Skeletal muscle satellite cell (primary cell): ENCODE measurements around the gene TMEM132C.

Source experiments
- H3K27me3 ChIP-seq: 2 replicates; pipeline ENCODE4 v1.7.0; 2013; ENCODE audit warnings: low read length; ENCODE audit not compliant: control insufficient read depth, insufficient read depth
- H3K36me3 ChIP-seq: 2 replicates; pipeline ENCODE4 v1.7.0; 2013; ENCODE audit warnings: mild to moderate bottlenecking, control low read depth, low read length; ENCODE audit not compliant: insufficient read depth
- H3K4me1 ChIP-seq: 2 replicates; pipeline ENCODE4 v1.7.0; 2013; ENCODE audit warnings: low read length; ENCODE audit not compliant: control insufficient read depth, insufficient read depth
- H3K4me2 ChIP-seq: 2 replicates; pipeline ENCODE4 v1.7.0; 2013; ENCODE audit warnings: mild to moderate bottlenecking, low read length
- H3K4me3 ChIP-seq: 2 replicates; pipeline ENCODE4 v1.7.0; 2013; ENCODE audit warnings: low read length
- H3K9ac ChIP-seq: 2 replicates; pipeline ENCODE4 v1.7.0; 2013; ENCODE audit warnings: mild to moderate bottlenecking, low read depth, low read length, moderate library complexity
- H3K9me3 ChIP-seq: replicated peaks from 2 replicates; pipeline ENCODE4 v1.7.0; 2013; ENCODE audit warnings: mild to moderate bottlenecking, control low read depth, low read length

Gene TMEM132C

DNA sequence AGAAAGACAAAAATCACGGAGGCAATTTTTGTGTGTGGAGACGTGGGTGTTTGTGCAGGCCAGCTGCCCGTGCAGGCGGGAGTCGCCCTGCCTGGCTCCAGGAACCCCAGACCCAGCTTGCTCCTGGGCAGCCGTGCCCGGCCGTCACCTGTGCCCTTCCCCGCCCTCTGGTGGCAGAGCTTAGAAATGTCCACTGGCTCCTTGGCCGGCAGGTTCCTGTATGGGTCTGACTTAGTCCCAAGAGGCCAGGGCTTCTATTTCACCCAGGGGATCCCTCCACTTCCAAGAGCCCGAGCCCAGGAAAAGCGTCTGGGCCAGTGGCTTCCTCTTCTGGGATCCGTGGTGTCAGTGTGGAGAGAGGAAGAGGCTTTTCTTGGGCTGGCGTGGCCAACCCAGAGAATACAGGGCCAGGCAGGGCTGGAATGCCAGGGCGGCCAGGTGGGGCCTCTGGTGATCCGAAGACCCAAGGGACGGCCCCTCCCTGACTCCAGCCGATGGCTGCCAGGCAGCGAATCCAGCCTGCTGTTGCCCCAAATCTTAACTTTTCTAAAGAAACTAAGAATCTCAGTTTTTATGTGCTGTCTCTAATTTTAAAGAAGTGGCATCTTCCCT lies 120.9 kb downstream of the TMEM132C start:
- H3K27me3 ChIP-seq: no peaks in the 10 kb centered on the region
- H3K9ac ChIP-seq: no peak overlapping the region
- H3K9me3 ChIP-seq: peaks cover 15% of the 10 kb centered on the region

DNA sequence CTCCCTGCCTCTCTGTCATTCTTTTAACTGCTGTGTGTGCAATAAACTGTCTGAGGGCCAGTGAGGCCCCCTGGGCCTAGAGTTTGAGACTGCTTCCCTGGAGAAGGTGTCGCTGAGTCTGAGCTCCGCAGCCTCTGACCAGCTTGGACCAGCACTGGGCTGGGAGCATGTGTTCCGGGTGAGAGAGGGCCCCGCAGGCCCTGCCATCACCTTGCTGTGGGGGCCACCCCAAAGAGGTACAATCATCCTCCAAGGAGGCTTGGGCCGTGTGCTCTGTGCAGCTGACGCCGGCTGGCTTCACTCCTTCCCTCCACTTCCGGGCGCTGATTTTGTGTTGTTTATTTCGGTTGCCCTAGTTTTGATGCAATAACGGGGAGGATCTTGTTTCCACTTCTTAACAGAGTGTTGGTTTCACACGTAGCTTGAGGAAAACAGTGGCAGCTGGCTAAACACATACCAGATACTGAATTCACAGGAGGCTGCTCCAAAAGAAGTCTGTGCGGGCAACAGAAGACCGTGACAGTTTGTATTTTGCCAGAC lies 121.6 kb downstream of the TMEM132C start:
- Histone ChIP-seq H3K9me3 (peaks cover 15% of the 10 kb centered on the region), H3K4me2 (no peak overlapping the region), H3K27me3 (no peaks in the 10 kb centered on the region), H3K4me1 (no peaks in the 10 kb centered on the region), H3K9ac (no peak overlapping the region), H3K4me3 (no peak overlapping the region), H3K36me3 (no peaks in the 10 kb centered on the region)

More for the DNA sequence above, 120.9 kb downstream of the TMEM132C start:
- Histone ChIP-seq H3K4me1 (no peaks in the 10 kb centered on the region), H3K4me2 (no peak overlapping the region), H3K4me3 (no peak overlapping the region), H3K36me3 (no peaks in the 10 kb centered on the region)

DNA sequence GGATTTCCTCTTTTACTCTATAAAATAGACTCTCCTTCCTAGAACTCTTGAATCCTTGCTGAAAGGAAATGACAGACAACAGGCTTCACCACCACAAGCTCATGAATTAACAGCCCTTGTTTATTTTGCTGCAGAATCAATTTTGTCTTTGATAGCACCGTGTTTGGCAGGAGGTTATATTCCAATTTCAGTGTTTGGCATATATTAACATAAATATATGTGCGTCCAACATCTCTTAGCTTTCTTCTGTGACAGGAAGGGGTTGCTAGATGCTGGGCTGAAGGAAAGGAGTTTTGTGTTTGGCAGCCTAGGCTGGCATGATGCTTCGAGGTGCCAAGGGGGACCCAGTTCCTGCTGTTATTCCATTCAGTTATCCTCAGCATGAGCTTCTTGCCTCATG lies 126.4 kb downstream of the TMEM132C start:
- Histone ChIP-seq H3K9ac (no peak overlapping the region), H3K4me3 (no peak overlapping the region), H3K4me2 (no peak overlapping the region), H3K4me1 (no peaks in the 10 kb centered on the region), H3K9me3 (peaks cover 16% of the 10 kb centered on the region), H3K36me3 (no peaks in the 10 kb centered on the region), H3K27me3 (no peaks in the 10 kb centered on the region)

DNA sequence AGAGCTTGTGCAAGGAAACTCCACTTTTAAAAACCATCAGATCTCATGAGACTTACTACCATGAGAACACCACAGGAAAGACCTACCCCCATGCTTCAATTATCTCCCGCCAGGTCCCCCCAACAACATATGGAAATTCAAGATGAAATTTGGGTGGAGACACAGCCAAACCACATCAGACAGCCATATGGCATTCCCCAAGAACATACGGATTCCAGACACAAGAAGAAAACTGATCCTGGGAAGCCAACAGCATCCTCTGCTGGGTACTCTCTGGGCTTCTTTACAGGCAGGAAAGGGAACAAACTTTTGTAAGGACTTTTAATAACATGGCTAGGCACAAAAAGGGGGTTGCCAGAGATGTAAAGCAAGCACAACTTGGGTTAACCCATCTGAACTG lies 127.2 kb downstream of the TMEM132C start:
- Histone ChIP-seq H3K4me3 (no peak overlapping the region), H3K27me3 (no peaks in the 10 kb centered on the region), H3K9me3 (peaks cover 15% of the 10 kb centered on the region)

DNA sequence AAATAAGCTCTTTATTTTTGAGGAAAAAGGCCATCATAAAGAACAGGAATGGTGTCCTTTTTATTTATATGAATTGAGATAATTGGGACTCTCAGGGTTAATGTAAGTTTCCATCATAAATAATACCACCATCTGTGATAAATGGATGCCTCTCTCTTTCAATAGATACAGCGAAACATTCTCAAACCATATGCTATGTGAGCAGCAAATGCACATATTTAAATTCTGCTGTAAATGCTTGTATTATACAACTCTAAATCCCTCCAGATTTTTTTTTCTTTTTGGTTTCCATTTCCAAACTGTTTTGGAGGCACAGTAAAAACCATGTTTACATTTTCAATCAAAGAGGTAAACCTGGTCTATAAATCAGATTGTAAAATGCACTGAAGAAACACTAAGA lies 132.3 kb downstream of the TMEM132C start:
- Histone ChIP-seq H3K9me3 (peaks cover 4% of the 10 kb centered on the region), H3K4me1 (no peaks in the 10 kb centered on the region), H3K4me2 (no peak overlapping the region), H3K4me3 (no peak overlapping the region), H3K9ac (no peak overlapping the region), H3K27me3 (no peaks in the 10 kb centered on the region), H3K36me3 (no peaks in the 10 kb centered on the region)

More for the DNA sequence above, 127.2 kb downstream of the TMEM132C start:
- Histone ChIP-seq H3K9ac (no peak overlapping the region), H3K4me2 (no peak overlapping the region), H3K36me3 (no peaks in the 10 kb centered on the region), H3K4me1 (no peaks in the 10 kb centered on the region)

DNA sequence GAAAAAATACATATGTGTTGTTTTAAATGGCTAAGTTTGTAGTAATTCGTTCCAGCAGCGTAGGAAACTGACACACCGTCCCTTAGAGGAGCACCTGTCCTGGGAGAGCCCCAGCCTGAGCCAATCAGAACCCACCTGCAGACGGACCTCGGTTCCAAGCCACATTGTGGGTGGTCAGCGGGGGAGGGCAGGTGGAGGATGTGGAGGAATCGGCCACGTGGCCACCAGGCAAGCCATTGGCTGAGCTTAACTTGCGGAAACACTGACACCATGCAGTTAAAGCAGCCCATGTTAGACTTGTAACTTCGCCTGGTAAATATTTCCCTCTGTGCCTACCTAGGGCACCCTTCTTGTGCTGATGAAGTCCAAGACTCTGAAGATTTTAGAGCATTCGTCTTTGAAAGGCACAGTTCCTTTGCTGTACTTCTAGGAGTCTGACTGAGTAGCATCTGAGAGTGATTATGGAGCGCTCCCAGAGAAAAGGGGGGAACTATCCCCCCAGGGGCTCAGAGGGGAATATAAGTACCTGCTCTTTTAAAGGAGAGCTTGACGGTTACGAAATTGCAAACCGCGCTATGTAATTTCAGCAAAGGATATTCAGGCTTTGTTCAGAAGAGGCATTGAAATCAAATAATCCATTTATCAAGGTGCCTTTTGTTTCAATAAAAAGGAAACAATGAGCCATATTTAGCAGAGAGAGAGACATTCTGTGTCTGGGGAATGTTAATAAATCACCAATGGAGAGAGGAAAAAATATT lies 135.7 kb downstream of the TMEM132C start:
- H3K4me2 ChIP-seq: no peak overlapping the region
- H3K9me3 ChIP-seq: peaks cover 6% of the 10 kb centered on the region
- no peak overlapping the region for H3K4me3 ChIP-seq
- H3K36me3 ChIP-seq: no peaks in the 10 kb centered on the region
- H3K4me1 ChIP-seq: no peaks in the 10 kb centered on the region
- no peaks in the 10 kb centered on the region for H3K27me3 ChIP-seq
- no peak overlapping the region for H3K9ac ChIP-seq

DNA sequence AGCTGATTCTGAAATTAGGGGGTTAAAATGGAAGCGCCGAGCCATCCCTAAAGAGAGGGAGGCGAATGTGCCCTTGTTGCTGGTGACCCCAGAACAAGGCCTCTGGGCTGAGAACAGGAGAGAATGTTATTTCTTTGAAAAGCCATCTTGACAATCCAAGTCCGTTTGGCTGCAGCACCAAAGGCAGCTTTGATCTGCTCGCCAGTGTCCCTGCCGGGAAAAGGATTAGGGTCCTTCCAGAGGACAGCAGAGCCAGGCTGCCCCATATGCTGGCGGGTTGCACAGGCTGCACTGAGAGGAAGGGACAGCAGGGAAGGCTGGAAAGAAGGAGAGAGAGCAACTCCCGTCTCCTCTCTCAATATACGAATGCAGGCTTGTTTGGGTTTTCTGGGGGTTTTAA lies 141.7 kb downstream of the TMEM132C start:
- Histone ChIP-seq H3K4me1 (no peaks in the 10 kb centered on the region), H3K27me3 (no peaks in the 10 kb centered on the region), H3K9ac (no peak overlapping the region), H3K36me3 (no peaks in the 10 kb centered on the region), H3K9me3 (peaks cover 14% of the 10 kb centered on the region), H3K4me2 (no peak overlapping the region), H3K4me3 (no peak overlapping the region)

DNA sequence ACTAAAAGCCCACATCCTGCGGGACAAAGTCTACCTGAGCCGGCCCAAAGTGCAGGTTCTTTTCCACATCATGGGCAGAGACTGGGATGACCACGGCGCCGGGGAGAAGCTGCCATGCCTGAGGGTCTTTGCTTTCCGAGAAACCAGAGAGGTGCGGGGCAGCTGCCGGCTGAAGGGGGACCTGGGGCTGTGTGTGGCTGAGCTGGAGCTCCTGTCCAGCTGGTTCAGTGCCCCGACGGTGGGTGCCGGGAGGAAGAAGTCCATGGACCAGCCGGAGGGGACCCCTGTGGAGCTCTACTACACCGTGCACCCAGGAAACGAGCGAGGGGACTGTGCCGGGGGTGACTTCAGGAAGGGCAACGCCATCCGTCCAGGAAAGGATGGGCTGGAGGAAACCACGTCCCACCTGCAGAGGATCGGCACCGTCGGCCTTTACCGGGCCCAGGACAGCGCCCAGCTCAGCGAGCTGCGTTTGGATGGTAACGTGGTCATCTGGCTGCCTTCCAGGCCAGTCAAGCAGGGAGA lies 148.1 kb downstream of the TMEM132C start:
- no peak overlapping the region for H3K4me3 ChIP-seq
- no peaks in the 10 kb centered on the region for H3K4me1 ChIP-seq
- peaks cover 7% of the 10 kb centered on the region for H3K9me3 ChIP-seq
- H3K4me2 ChIP-seq: no peak overlapping the region
- H3K36me3 ChIP-seq: no peaks in the 10 kb centered on the region
- no peak overlapping the region for H3K9ac ChIP-seq
- H3K27me3 ChIP-seq: no peaks in the 10 kb centered on the region

DNA sequence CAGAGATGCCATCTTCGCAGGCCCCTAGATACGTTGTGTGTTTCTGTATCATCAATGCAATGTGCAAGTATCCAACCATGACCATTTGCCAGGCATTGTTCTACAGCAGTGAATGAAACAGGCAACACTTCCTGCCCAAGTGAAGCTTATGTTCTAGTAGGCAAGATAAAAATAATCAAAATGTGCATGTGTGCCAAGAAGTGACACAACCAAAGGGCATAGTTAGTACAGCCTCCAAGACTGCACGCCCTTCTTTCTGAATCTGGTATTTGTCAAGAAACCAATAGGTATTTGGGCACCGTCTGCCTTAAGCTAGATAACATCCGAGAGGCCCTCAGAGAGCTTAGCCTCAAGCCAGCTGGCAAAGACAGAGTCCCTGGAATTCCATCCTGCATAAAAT lies 152.0 kb downstream of the TMEM132C start:
- no peak overlapping the region for H3K4me2 ChIP-seq
- no peak overlapping the region for H3K4me3 ChIP-seq
- no peaks in the 10 kb centered on the region for H3K4me1 ChIP-seq
- peaks cover 7% of the 10 kb centered on the region for H3K9me3 ChIP-seq
- no peaks in the 10 kb centered on the region for H3K36me3 ChIP-seq
- no peak overlapping the region for H3K9ac ChIP-seq
- no peaks in the 10 kb centered on the region for H3K27me3 ChIP-seq

DNA sequence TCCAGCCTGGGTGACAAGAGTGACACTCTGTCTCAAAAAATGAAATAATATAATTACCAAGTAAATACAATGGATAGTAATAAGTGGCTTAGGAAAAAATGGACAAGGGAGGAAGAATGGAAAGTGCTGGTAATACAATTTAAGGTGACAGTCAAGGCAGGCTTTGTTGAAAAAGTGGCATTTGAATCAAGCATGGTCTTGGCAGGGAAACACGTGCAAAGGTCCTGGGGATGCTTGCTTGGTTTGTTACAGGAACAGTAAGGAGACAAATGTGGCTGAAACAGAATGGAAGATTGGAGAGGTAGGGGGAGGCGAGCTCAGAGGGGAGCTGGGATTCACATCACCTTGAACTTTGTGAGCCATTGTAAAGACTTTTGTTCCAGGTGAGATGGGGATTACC lies 153.2 kb downstream of the TMEM132C start:
- Histone ChIP-seq H3K27me3 (no peaks in the 10 kb centered on the region), H3K9ac (no peak overlapping the region), H3K9me3 (peaks cover 7% of the 10 kb centered on the region), H3K36me3 (no peaks in the 10 kb centered on the region), H3K4me1 (no peaks in the 10 kb centered on the region), H3K4me3 (no peak overlapping the region), H3K4me2 (no peak overlapping the region)

DNA sequence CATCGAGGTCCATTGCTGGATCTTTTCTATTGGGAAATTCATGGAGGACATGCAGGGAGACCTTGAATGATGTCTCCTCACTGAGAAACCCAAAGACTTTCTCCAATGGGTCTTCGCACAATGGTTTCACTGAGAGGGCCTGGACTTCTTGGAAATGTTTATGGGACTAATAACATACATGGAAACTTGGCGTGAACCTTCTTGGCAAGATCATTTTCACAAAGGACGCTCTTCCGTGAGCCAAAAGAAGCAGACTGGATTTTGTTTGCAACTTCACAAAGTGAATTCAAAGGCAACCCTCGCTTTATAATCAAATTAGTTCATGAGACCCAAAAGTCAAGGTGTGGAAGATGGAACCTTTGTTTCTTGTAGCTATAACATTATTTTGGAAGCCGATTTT lies 154.4 kb downstream of the TMEM132C start:
- no peaks in the 10 kb centered on the region for H3K27me3 ChIP-seq
- H3K4me2 ChIP-seq: no peak overlapping the region
- no peak overlapping the region for H3K4me3 ChIP-seq
- peaks cover 14% of the 10 kb centered on the region for H3K9me3 ChIP-seq
- no peak overlapping the region for H3K9ac ChIP-seq
- H3K36me3 ChIP-seq: no peaks in the 10 kb centered on the region
- no peaks in the 10 kb centered on the region for H3K4me1 ChIP-seq
